Ishikawa (cell line): ENCODE measurements around the gene BCKDK.

Experiments
- EP300 ChIP-seq: IDR thresholded peaks from 2 replicates; pipeline ENCODE4 v1.6.1; 2012; ENCODE audit warnings: borderline replicate concordance
- USF1 ChIP-seq: IDR thresholded peaks from 2 replicates; pipeline ENCODE4 v1.6.1; 2012

GRCh38 chr16:31148281-31148728 is 40.1 kb downstream of the BCKDK start:
- TF ChIP-seq USF1 (peak; percentile 6; the same call in 1 of the 2 replicates), EP300 (no peak)
